Panc1 (cell line): ENCODE measurements around the gene STARD9.

Source experiments
- POLR2AphosphoS5 ChIP-seq: IDR thresholded peaks from 2 replicates; pipeline ENCODE4 v1.6.1; 2012; ENCODE audit warnings: mild to moderate bottlenecking, low read depth, low read length, moderate library complexity
- TF ChIP-seq, protein P1 (sequence below): fragments of 450-650 bp; IDR thresholded peaks from 2 replicates; pipeline ENCODE4 v1.5.1; 2017; ENCODE audit warnings: mild to moderate bottlenecking

DNA sequence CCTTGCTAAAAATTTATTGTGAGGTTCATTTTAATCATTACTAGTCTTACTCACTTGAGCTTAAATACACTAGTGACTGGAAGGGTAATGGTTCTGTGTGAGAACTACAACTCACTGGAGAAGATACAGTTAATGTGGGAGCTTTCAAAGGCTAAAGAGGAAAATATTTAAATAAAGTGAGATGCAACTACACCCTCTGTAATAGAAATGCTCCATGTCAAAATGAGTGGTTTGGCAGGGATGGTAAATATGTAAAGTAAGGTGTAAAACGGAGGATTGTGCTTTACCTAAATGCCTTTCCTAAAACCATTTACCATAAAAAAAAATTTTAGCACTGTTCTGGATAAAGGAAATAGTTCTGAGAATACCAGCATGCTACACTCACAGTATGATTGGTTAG, 42.2 kb upstream of the STARD9 start:
- TF ChIP-seq, protein P1, sequence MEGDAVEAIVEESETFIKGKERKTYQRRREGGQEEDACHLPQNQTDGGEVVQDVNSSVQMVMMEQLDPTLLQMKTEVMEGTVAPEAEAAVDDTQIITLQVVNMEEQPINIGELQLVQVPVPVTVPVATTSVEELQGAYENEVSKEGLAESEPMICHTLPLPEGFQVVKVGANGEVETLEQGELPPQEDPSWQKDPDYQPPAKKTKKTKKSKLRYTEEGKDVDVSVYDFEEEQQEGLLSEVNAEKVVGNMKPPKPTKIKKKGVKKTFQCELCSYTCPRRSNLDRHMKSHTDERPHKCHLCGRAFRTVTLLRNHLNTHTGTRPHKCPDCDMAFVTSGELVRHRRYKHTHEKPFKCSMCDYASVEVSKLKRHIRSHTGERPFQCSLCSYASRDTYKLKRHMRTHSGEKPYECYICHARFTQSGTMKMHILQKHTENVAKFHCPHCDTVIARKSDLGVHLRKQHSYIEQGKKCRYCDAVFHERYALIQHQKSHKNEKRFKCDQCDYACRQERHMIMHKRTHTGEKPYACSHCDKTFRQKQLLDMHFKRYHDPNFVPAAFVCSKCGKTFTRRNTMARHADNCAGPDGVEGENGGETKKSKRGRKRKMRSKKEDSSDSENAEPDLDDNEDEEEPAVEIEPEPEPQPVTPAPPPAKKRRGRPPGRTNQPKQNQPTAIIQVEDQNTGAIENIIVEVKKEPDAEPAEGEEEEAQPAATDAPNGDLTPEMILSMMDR: no peak
- TF ChIP-seq POLR2AphosphoS5: no peak
